HepG2 (cell line): ENCODE data around the gene ZNF318. TPM values are rescaled to one million over a fixed set of nuclear protein-coding genes. Genes with fewer than 3 reads are reported as not detected.
A peak's percentile ranks its signal among the peaks of the same experiment; 100 is the strongest.

Experiments used
- ASH2L ChIP-seq: fragments of 300-600, 200-600 bp; sonication (generic); IDR thresholded peaks from 2 replicates; pipeline ENCODE4 v1.7.0; 2017; ENCODE audit warnings: low read depth, mild to moderate bottlenecking, moderate library complexity, mixed read lengths, low read length; ENCODE audit not compliant: insufficient read length
- HIVEP1 ChIP-seq: sonication (generic); formaldehyde crosslinking; IDR thresholded peaks from 2 replicates; pipeline ENCODE4 v1.4.0; 2020; ENCODE audit warnings: mild to moderate bottlenecking, missing genetic modification reagents
- KDM4B ChIP-seq: sonication (generic); formaldehyde crosslinking; IDR thresholded peaks from 2 replicates; pipeline ENCODE4 v1.4.0; 2020; ENCODE audit warnings: missing genetic modification reagents
- KDM5A ChIP-seq: fragments of 200-600 bp; sonication (generic); IDR thresholded peaks from 2 replicates; pipeline ENCODE4 v1.7.0; 2018; ENCODE audit warnings: antibody characterized with exemption, mild to moderate bottlenecking, low read length, borderline replicate concordance
- SIN3B ChIP-seq: fragments of 150-350 bp; IDR thresholded peaks from 2 replicates; pipeline ENCODE4 v1.6.1; 2014; ENCODE audit warnings: low read length
- SMAD1 ChIP-seq: sonication (generic); formaldehyde crosslinking; IDR thresholded peaks from 2 replicates; pipeline ENCODE4 v1.4.0; 2020; ENCODE audit warnings: missing genetic modification reagents, low read depth, mild to moderate bottlenecking, borderline replicate concordance
- SMC3 ChIP-seq: IDR thresholded peaks from 2 replicates; pipeline ENCODE4 v1.6.1; 2011; ENCODE audit warnings: low read length, improper control_type of control experiment
- SOX6 ChIP-seq, 2 experiments: fragments of 450-650 bp in 1 of 2; sonication (generic) in 1 of 2; formaldehyde crosslinking in 1 of 2; IDR thresholded peaks; 2 replicates each; pipeline versions ENCODE4 v1.4.0 to v1.6.1; 2017 to 2020; ENCODE audit warnings: antibody characterized with exemption in 1 of 2, mild to moderate bottlenecking in 1 of 2, missing genetic modification reagents in 1 of 2
- TBX2 ChIP-seq: sonication (generic); formaldehyde crosslinking; IDR thresholded peaks from 2 replicates; pipeline ENCODE4 v1.5.0; 2020; ENCODE audit warnings: missing genetic modification reagents, mild to moderate bottlenecking, borderline replicate concordance
- TOE1 ChIP-seq: sonication (generic); formaldehyde crosslinking; IDR thresholded peaks from 2 replicates; pipeline ENCODE4 v1.4.0; 2020; ENCODE audit warnings: mild to moderate bottlenecking, missing genetic modification reagents
- ZFP37 ChIP-seq: sonication (generic); formaldehyde crosslinking; IDR thresholded peaks from 2 replicates; pipeline ENCODE4 v1.4.0; 2020; ENCODE audit warnings: missing genetic modification reagents, borderline replicate concordance
- ZNF263 ChIP-seq: sonication (generic); formaldehyde crosslinking; IDR thresholded peaks from 2 replicates; pipeline ENCODE4 v1.4.0; 2020; ENCODE audit warnings: missing genetic modification reagents
- ZNF333 ChIP-seq: sonication (generic); formaldehyde crosslinking; IDR thresholded peaks from 2 replicates; pipeline ENCODE4 v1.4.0; 2020; ENCODE audit warnings: mild to moderate bottlenecking, missing genetic modification reagents, borderline replicate concordance
- ZNF337 ChIP-seq: sonication (generic); formaldehyde crosslinking; IDR thresholded peaks from 2 replicates; pipeline ENCODE4 v1.5.1; 2020; ENCODE audit warnings: missing genetic modification reagents, low read depth, mild to moderate bottlenecking, borderline replicate concordance
- ZNF431 ChIP-seq: sonication (generic); formaldehyde crosslinking; IDR thresholded peaks from 2 replicates; pipeline ENCODE4 v1.9.0; 2022; ENCODE audit warnings: missing genetic modification reagents, low read depth, mild to moderate bottlenecking, borderline replicate concordance
- ZNF503 ChIP-seq: sonication (generic); formaldehyde crosslinking; IDR thresholded peaks from 2 replicates; pipeline ENCODE4 v1.4.0; 2020; ENCODE audit warnings: missing genetic modification reagents
- ZNF547 ChIP-seq: sonication (generic); formaldehyde crosslinking; IDR thresholded peaks from 2 replicates; pipeline ENCODE4 v1.5.1; 2020; ENCODE audit warnings: mild to moderate bottlenecking, missing genetic modification reagents
- ZNF616 ChIP-seq: sonication (generic); formaldehyde crosslinking; IDR thresholded peaks from 2 replicates; pipeline ENCODE4 v1.5.0; 2020; ENCODE audit warnings: low read depth, mild to moderate bottlenecking, missing genetic modification reagents
- ZNF891 ChIP-seq: sonication (generic); formaldehyde crosslinking; IDR thresholded peaks from 2 replicates; pipeline ENCODE4 v1.5.0; 2020; ENCODE audit warnings: mild to moderate bottlenecking, missing genetic modification reagents
- polyA plus RNA-seq, 8 experiments: library from polyadenylated mRNA; depleted of rRNA in 3 of 8; stranded (reverse) in 7 of 8; unstranded in 1 of 8; fragments of >200 nt; fragmentation: Illumina TruSeq in 4 of 8; extraction: Trizol in 4 of 8; gene quantifications; 2 replicates each; pipeline versions ENCODE4 v1.2.1 to v1.2.3, GENCODE V29; 2011 to 2016; ENCODE audit warnings: low read depth in 4 of 8, missing spikeins in 1 of 8, mixed read lengths in 1 of 8; ENCODE audit not compliant: insufficient read depth in 1 of 8
- total RNA-seq, 5 experiments: library from RNA; depleted of rRNA; stranded (reverse); fragments of >200 nt; fragmentation: Illumina TruSeq; extraction: Trizol; gene quantifications; 2 replicates each; pipeline ENCODE4 v1.2.3, GENCODE V29; 2016; ENCODE audit warnings: low read depth in 1 of 5
- TF ChIP-seq, protein P1 (sequence below): sonication (generic); formaldehyde crosslinking; IDR thresholded peaks from 2 replicates; pipeline ENCODE4 v1.9.0; 2022; ENCODE audit warnings: missing genetic modification reagents, mild to moderate bottlenecking, borderline replicate concordance
- TF ChIP-seq, protein P2 (sequence below): sonication (generic); formaldehyde crosslinking; IDR thresholded peaks from 2 replicates; pipeline ENCODE4 v1.4.0; 2020; ENCODE audit warnings: missing genetic modification reagents, mild to moderate bottlenecking, borderline replicate concordance

The ZNF318 gene
- total and polyA plus RNA-seq, 2 of the 13 experiments (the other 11 are each of a cell fraction or from before 2014, with no cell fraction given): 13.0 to 14.5 TPM

DNA sequence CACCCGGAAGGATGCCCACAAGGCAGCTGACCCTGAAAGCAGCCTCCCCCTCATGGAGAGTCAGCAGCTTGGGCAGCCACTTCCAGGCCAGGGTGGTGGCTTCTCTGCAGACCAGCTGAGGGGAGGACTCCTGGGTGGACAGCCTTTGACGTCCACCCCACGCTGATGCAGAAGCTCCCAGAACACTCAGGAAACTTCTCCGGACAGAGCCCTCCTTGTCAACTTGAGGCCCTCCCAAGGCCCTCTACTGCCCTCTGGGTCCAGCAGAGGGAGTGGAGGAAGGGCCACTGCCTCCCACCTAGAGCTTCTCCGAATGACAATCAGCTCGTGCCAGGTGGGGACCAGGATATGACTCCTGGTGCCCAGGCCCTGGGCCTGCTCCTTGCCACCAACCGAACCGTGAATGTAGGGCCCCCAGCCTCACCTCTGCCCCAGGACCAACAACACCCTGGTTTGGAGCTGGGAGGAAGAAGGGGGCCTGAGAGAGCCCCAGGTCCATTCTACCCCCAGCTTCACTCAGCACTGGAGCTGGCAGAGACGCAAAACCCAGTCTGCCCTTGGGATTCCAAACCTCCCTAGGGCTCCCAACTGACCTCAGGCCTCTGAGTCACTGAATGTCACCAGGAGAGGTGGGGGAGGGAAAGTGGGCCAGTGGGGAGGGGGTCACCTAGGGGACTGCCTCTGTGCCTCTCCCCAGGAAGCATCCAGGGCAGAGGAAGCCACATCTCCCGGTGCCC, 82.3 kb downstream of the ZNF318 start (continued):
- TF ChIP-seq ASH2L (no peak), ZNF547 (CRISPR knock-in tag) (peak; percentile 77; the same call in 1 of the 2 replicates), SMC3 (peak; percentile 62), ZNF263 (CRISPR knock-in tag) (peak; percentile 11; the same call in 1 of the 2 replicates), KDM4B (CRISPR knock-in tag) (0 out of 2 replicates have a peak, but pooled peaks have one; percentile 20), SOX6 (IDR thresholded peaks at IDR 0.05) (no peak), SOX6 (CRISPR knock-in tag; IDR thresholded peaks at IDR 0.05) (0 out of 2 replicates have a peak, but pooled peaks have one; percentile 24), ZNF503 (no peak), KDM5A (no peak), ZFP37 (CRISPR knock-in tag) (peak; percentile 61; the same call in 1 of the 2 replicates), TBX2 (CRISPR knock-in tag) (peak; percentile 39), ZNF337 (CRISPR knock-in tag) (peak; percentile 65; the same call in 1 of the 2 replicates), ZNF891 (CRISPR knock-in tag) (peak; percentile 28; the same call in 1 of the 2 replicates), SMAD1 (0 out of 2 replicates have a peak, but pooled peaks have one; percentile 8), ZNF616 (CRISPR knock-in tag) (no peak), TOE1 (no peak), ZNF333 (CRISPR knock-in tag) (peak; percentile 65; the same call in 1 of the 2 replicates), ZNF431 (CRISPR knock-in tag) (0 out of 2 replicates have a peak, but pooled peaks have one; percentile 41), HIVEP1 (CRISPR knock-in tag) (no peak), SIN3B (no peak)
- TF ChIP-seq, protein P1, sequence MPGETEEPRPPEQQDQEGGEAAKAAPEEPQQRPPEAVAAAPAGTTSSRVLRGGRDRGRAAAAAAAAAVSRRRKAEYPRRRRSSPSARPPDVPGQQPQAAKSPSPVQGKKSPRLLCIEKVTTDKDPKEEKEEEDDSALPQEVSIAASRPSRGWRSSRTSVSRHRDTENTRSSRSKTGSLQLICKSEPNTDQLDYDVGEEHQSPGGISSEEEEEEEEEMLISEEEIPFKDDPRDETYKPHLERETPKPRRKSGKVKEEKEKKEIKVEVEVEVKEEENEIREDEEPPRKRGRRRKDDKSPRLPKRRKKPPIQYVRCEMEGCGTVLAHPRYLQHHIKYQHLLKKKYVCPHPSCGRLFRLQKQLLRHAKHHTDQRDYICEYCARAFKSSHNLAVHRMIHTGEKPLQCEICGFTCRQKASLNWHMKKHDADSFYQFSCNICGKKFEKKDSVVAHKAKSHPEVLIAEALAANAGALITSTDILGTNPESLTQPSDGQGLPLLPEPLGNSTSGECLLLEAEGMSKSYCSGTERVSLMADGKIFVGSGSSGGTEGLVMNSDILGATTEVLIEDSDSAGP (CRISPR knock-in tag): 0 out of 2 replicates have a peak, but pooled peaks have one; percentile 18
- TF ChIP-seq, protein P2, sequence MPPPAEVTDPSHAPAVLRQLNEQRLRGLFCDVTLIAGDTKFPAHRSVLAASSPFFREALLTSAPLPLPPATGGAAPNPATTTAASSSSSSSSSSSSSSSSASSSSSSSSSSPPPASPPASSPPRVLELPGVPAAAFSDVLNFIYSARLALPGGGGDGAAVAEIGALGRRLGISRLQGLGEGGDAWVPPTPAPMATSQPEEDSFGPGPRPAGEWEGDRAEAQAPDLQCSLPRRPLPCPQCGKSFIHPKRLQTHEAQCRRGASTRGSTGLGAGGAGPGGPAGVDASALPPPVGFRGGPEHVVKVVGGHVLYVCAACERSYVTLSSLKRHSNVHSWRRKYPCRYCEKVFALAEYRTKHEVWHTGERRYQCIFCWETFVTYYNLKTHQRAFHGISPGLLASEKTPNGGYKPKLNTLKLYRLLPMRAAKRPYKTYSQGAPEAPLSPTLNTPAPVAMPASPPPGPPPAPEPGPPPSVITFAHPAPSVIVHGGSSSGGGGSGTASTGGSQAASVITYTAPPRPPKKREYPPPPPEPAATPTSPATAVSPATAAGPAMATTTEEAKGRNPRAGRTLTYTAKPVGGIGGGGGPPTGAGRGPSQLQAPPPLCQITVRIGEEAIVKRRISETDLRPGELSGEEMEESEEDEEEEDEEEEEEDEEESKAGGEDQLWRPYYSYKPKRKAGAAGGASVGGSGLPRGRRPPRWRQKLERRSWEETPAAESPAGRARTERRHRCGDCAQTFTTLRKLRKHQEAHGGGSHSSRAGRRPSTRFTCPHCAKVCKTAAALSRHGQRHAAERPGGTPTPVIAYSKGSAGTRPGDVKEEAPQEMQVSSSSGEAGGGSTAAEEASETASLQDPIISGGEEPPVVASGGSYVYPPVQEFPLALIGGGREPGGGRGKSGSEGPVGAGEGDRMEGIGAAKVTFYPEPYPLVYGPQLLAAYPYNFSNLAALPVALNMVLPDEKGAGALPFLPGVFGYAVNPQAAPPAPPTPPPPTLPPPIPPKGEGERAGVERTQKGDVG: peak; percentile 18; the same call in 1 of the 2 replicates
